IMR-90 (cell line): ENCODE data around the gene POLR3G. TPM values are rescaled to one million over a fixed set of nuclear protein-coding genes. Genes with fewer than 3 reads are reported as not detected.

Experiments used
- ATAC-seq: fragments of 200-7000 bp; cut with Tn5 transposase; 2 replicates; pipeline ENCODE4 v1.9.1; 2020; ENCODE audit warnings: low read depth, mild to moderate bottlenecking, moderate library complexity
- BruUV-seq: library from RNA; stranded (reverse); fragments of 400-500 nt; replicated peaks from 2 replicates; lab custom pipeline; 2021; lab: Mats Ljungman, UMichigan
- CTCF ChIA-PET: fragments of 300-600 bp; formaldehyde crosslinking; extraction: SDS; loops from one replicate; lab custom pipeline; 2021; ENCODE audit warnings: antibody characterized with exemption; lab: Yijun Ruan, JAX
- POLR2A ChIA-PET: fragments of 300-600 bp; sonication (Branson Sonifier 250); formaldehyde crosslinking; loops from one replicate; lab custom pipeline; 2022; ENCODE audit warnings: antibody characterized with exemption; ENCODE audit not compliant: unreplicated experiment; lab: Charles Lee
- DNase-seq: peaks from one replicate; pipeline ENCODE4 v3.0.0; 2013
- H2AFZ ChIP-seq: replicated peaks from 2 replicates; pipeline ENCODE3; 2013; ENCODE audit warnings: low read length, mild to moderate bottlenecking; ENCODE audit not compliant: poor library complexity
- H2AK5ac ChIP-seq: 2 replicates; pipeline ENCODE4 v1.6.1; 2013; ENCODE audit warnings: low read depth, low read length, inconsistent platforms
- H2AK9ac ChIP-seq: replicated peaks from 2 replicates; pipeline ENCODE3; 2013; ENCODE audit warnings: mild to moderate bottlenecking, low read depth, low read length, moderate library complexity; ENCODE audit not compliant: poor library complexity
- H2BK120ac ChIP-seq: 2 replicates; pipeline ENCODE4 v1.6.1; 2013; ENCODE audit warnings: low read depth, low read length, inconsistent platforms
- H2BK15ac ChIP-seq: 3 replicates; pipeline ENCODE4 v1.6.1; 2013; ENCODE audit warnings: low read depth, low read length, inconsistent platforms
- H2BK20ac ChIP-seq: 2 replicates; pipeline ENCODE4 v1.6.1; 2013; ENCODE audit warnings: low read depth, mild to moderate bottlenecking, inconsistent platforms, low read length, moderate library complexity
- H2BK5ac ChIP-seq: 2 replicates; pipeline ENCODE4 v1.6.1; 2013; ENCODE audit warnings: mild to moderate bottlenecking, low read depth, low read length, inconsistent platforms; ENCODE audit not compliant: poor library complexity, severe bottlenecking
- H3K14ac ChIP-seq: replicated peaks from 2 replicates; pipeline ENCODE4 v1.6.1; 2013; ENCODE audit warnings: low read depth, low read length, inconsistent platforms
- H3K18ac ChIP-seq: 2 replicates; pipeline ENCODE4 v1.6.1; 2013; ENCODE audit warnings: low read depth, low read length, control low read depth
- H3K23ac ChIP-seq: 2 replicates; pipeline ENCODE4 v1.6.1; 2013; ENCODE audit warnings: low read depth, low read length, inconsistent platforms
- H3K27ac ChIP-seq: 2 replicates; pipeline ENCODE4 v1.5.1; 2013; ENCODE audit warnings: mild to moderate bottlenecking, control low read depth, low read length; ENCODE audit not compliant: insufficient read depth
- H3K27me3 ChIP-seq: 2 replicates; pipeline ENCODE4 v1.6.1; 2013; ENCODE audit warnings: low read length; ENCODE audit not compliant: control insufficient read depth, insufficient read depth
- H3K36me3 ChIP-seq: 2 replicates; pipeline ENCODE4 v1.6.1; 2013; ENCODE audit warnings: low read length, mixed read lengths; ENCODE audit not compliant: control insufficient read depth, insufficient read depth
- H3K4ac ChIP-seq: 2 replicates; pipeline ENCODE4 v1.6.1; 2013; ENCODE audit warnings: low read depth, low read length, inconsistent platforms
- H3K4me1 ChIP-seq: 2 replicates; pipeline ENCODE4 v1.6.1; 2013; ENCODE audit warnings: low read length, mixed read lengths; ENCODE audit not compliant: control insufficient read depth, insufficient read depth
- H3K4me2 ChIP-seq: 2 replicates; pipeline ENCODE4 v1.6.1; 2013; ENCODE audit warnings: low read depth, mild to moderate bottlenecking, control low read depth, low read length, moderate library complexity
- H3K4me3 ChIP-seq: 2 replicates; pipeline ENCODE4 v1.5.1; 2013; ENCODE audit warnings: low read depth, mild to moderate bottlenecking, control low read depth, low read length, moderate library complexity; ENCODE audit not compliant: insufficient read depth
- H3K56ac ChIP-seq: 2 replicates; pipeline ENCODE4 v1.6.1; 2013; ENCODE audit warnings: low read length, inconsistent platforms; ENCODE audit not compliant: insufficient read depth; ENCODE audit errors: extremely low read depth
- H3K79me1 ChIP-seq, 2 experiments: 2 replicates each; pipeline ENCODE4 v1.6.1; 2013; ENCODE audit warnings: low read length in 2 of 2, inconsistent platforms in 1 of 2, low read depth in 1 of 2
- H3K9ac ChIP-seq: 2 replicates; pipeline ENCODE4 v1.6.1; 2013; ENCODE audit warnings: low read depth, low read length, control low read depth
- H3K9me1 ChIP-seq: 2 replicates; pipeline ENCODE4 v1.6.1; 2013; ENCODE audit warnings: low read length, inconsistent platforms; ENCODE audit not compliant: insufficient read depth
- H3K9me3 ChIP-seq: 2 replicates; pipeline ENCODE4 v1.6.1; 2013; ENCODE audit warnings: low read length; ENCODE audit not compliant: control insufficient read depth, insufficient read depth
- H4K20me1 ChIP-seq: 2 replicates; pipeline ENCODE4 v1.6.1; 2013; ENCODE audit warnings: low read length, inconsistent platforms; ENCODE audit not compliant: insufficient read depth
- H4K5ac ChIP-seq: 2 replicates; pipeline ENCODE4 v1.6.1; 2013; ENCODE audit warnings: mild to moderate bottlenecking, low read depth, low read length, control low read depth
- H4K8ac ChIP-seq, 2 experiments: 2 replicates each; pipeline ENCODE4 v1.6.1; 2013; ENCODE audit warnings: low read depth in 2 of 2, low read length in 2 of 2, control low read depth in 1 of 2, inconsistent platforms in 1 of 2
- H4K91ac ChIP-seq: 2 replicates; pipeline ENCODE4 v1.6.1; 2013; ENCODE audit warnings: low read depth, low read length, inconsistent platforms; ENCODE audit not compliant: insufficient read depth
- CEBPB ChIP-seq: IDR thresholded peaks from 2 replicates; pipeline ENCODE4 v1.6.1; 2012; ENCODE audit warnings: low read depth, low read length, improper control_type of control experiment
- ELK1 ChIP-seq: fragments of 150-350 bp; IDR thresholded peaks from 2 replicates; pipeline ENCODE4 v1.6.1; 2016; ENCODE audit warnings: low read depth, mild to moderate bottlenecking, low read length, moderate library complexity, borderline replicate concordance
- NFE2L2 ChIP-seq: fragments of 150-350 bp; IDR thresholded peaks from 2 replicates; pipeline ENCODE4 v1.6.1; 2016; ENCODE audit warnings: low read depth, mild to moderate bottlenecking, low read length
- RAD21 ChIP-seq: IDR thresholded peaks from 2 replicates; pipeline ENCODE4 v1.6.1; 2012; ENCODE audit warnings: low read length, improper control_type of control experiment
- RCOR1 ChIP-seq: IDR thresholded peaks from 2 replicates; pipeline ENCODE4 v1.6.1; 2012; ENCODE audit warnings: mild to moderate bottlenecking, low read length, improper control_type of control experiment; ENCODE audit not compliant: insufficient replicate concordance
- SMC3 ChIP-seq: fragments of 150-350 bp; IDR thresholded peaks from 2 replicates; pipeline ENCODE4 v1.6.1; 2016; ENCODE audit warnings: low read depth, mild to moderate bottlenecking, antibody characterized with exemption, low read length, moderate library complexity
- USF2 ChIP-seq: fragments of 150-350 bp; IDR thresholded peaks from 2 replicates; pipeline ENCODE4 v1.6.1; 2017; ENCODE audit warnings: mild to moderate bottlenecking, antibody characterized with exemption, low read length, low read depth
- WGBS, 2 experiments: methylation state at CpG; one replicate each; pipeline versions ENCODE4 v1.1.5 to v1.1.7; 2013; ENCODE audit warnings: missing lambda C conversion rate in 2 of 2; ENCODE audit not compliant: insufficient read length in 1 of 2; ENCODE audit errors: extremely low coverage in 2 of 2; 5-methylcytosine and 5-hydroxymethylcytosine counted together
- dilution Hi-C: fragments of 300-500 bp; cut with HindIII; formaldehyde crosslinking; loops from one replicate; pipeline ENCODE4 v1.14.3; 2018; ENCODE audit warnings: low sequenced_read_pairs; ENCODE audit not compliant: unreplicated experiment
- in situ Hi-C: fragments of 300-500 bp; cut with MboI; formaldehyde crosslinking; loops from 3 replicates; pipeline ENCODE4 v1.14.3; 2019; ENCODE audit warnings: low sequenced_read_pairs, inconsistent platforms, mixed read lengths
- intact Hi-C: fragments of 100-400 bp; cut with micrococcal nuclease; formaldehyde crosslinking; loops from 2 replicates; pipeline ENCODE4 v1.10.0; 2022
- polyA plus RNA-seq, 3 experiments: library from polyadenylated mRNA; depleted of rRNA; stranded (reverse); fragments of >200 nt; gene quantifications; 2 replicates each; pipeline ENCODE4 v1.2.3, GENCODE V29; 2012; ENCODE audit warnings: low replicate concordance in 1 of 3
- total RNA-seq: library from RNA; depleted of rRNA; stranded (reverse); fragments of >200 nt; gene quantifications from 2 replicates; pipeline ENCODE4 v1.2.3, GENCODE V29; 2012

POLR3G gene
- total and polyA plus RNA-seq, 2 of the 4 experiments (the other 2 are of a cell fraction), result 10.6 to 11.6 TPM

- Histone ChIP-seq H2AK9ac (no peak overlapping the region), H2BK5ac (no peak overlapping the region), H4K5ac (no peak overlapping the region), H3K9me3 (no peaks in the 10 kb centered on the region), H3K4me3 (no peak overlapping the region), H4K91ac (no peak overlapping the region), H3K27me3 (peaks cover 1% of the 10 kb centered on the region), H3K9me1 (no peaks in the 10 kb centered on the region), H3K14ac (no peak overlapping the region), H3K56ac (no peak overlapping the region), H2AK5ac (no peak overlapping the region), H4K20me1 (no peaks in the 10 kb centered on the region), H4K8ac (no peak overlapping the region), H2BK120ac (no peak overlapping the region), H3K4me2 (no peak overlapping the region), H3K23ac (no peak overlapping the region), H3K9ac (no peak overlapping the region), H3K27ac (no peak overlapping the region), H2BK15ac (no peak overlapping the region), H2AFZ (no peak overlapping the region), H3K79me1 (no peaks in the 10 kb centered on the region), H3K18ac (no peak overlapping the region), H3K4ac (no peak overlapping the region), H3K36me3 (no peaks in the 10 kb centered on the region), H2BK20ac (no peak overlapping the region), H3K4me1 (no peaks in the 10 kb centered on the region)
- DNase-seq, result no peak
- no TSS peak for BruUV-seq
- TF ChIP-seq ELK1 (no peak), RCOR1 (no peak), SMC3 (no peak), CEBPB (no peak), USF2 (no peak), NFE2L2 (no peak), RAD21 (no peak)
- dilution Hi-C loops, result no loop called here
- intact Hi-C loops, result no loop called here
- ATAC-seq, result no peak
- in situ Hi-C loops, result loop anchor here (10.0 kb wide), 1 partner anchor 97 kb away; no protein-coding TSS in a partner anchor
- ChIA-PET CTCF (interaction anchor here (1.8 kb wide), 2 partner anchors 166 to 346 kb away, joined by 6 to 7 read pairs; no protein-coding TSS in a partner anchor), POLR2A (no interaction called here)
- no CpG with 5 or more reads among the region's 1 CpG for WGBS, 2 experiments
Measured at GRCh38 chr5:90438100-90438499, 36.6 kb upstream of the POLR3G start.
